H7 (cell line): ENCODE results near the gene LHPP. TPM values are rescaled to one million over a fixed set of nuclear protein-coding genes. Genes with fewer than 3 reads are reported as not detected.

Experiments
- DNase-seq: peaks from one replicate; pipeline ENCODE4 v3.0.0; 2012
- H3K27me3 ChIP-seq: 2 replicates; pipeline ENCODE4 v1.6.0; 2011; ENCODE audit warnings: mild to moderate bottlenecking, low read length; ENCODE audit not compliant: control insufficient read depth, insufficient read depth
- H3K36me3 ChIP-seq: replicated peaks from 2 replicates; pipeline ENCODE4 v1.5.1; 2011; ENCODE audit warnings: low read length; ENCODE audit not compliant: control insufficient read depth, insufficient read depth
- H3K4me3 ChIP-seq: 2 replicates; pipeline ENCODE4 v1.5.1; 2011; ENCODE audit warnings: low read depth, mild to moderate bottlenecking, control low read depth, low read length, moderate library complexity; ENCODE audit not compliant: insufficient read depth
- total RNA-seq: library from RNA; depleted of rRNA; stranded (reverse); fragments of >200 nt; shearing (Covaris generic); gene quantifications from 2 replicates; pipeline ENCODE4 v1.2.3, GENCODE V29; 2014

Gene LHPP
- total RNA-seq, 1 experiment from 2014 or later = 26.2 TPM

GRCh38 chr10:124455441-124455840 is 6.2 kb upstream of the LHPP start:
- no peaks in the 10 kb centered on the region for H3K36me3 ChIP-seq
- H3K27me3 ChIP-seq = peaks cover 11% of the 10 kb centered on the region
- DNase-seq = no peak
- H3K4me3 ChIP-seq = no peak overlapping the region

GRCh38 chr10:124458473-124458872 is 3.1 kb upstream of the LHPP start:
- Histone ChIP-seq H3K4me3 (no peak overlapping the region), H3K36me3 (no peaks in the 10 kb centered on the region), H3K27me3 (peaks cover 4% of the 10 kb centered on the region; the same call in 1 of the 2 replicates)
- no peak for DNase-seq

GRCh38 chr10:124458889-124459288 is 2.7 kb upstream of the LHPP start:
- Histone ChIP-seq H3K4me3 (no peak overlapping the region), H3K36me3 (no peaks in the 10 kb centered on the region), H3K27me3 (peaks cover 4% of the 10 kb centered on the region; the same call in 1 of the 2 replicates)
- DNase-seq = no peak

- peaks cover 4% of the 10 kb centered on the region; the same call in 1 of the 2 replicates for H3K27me3 ChIP-seq
- no peak overlapping the region for H3K4me3 ChIP-seq
- H3K36me3 ChIP-seq = no peaks in the 10 kb centered on the region
- no peak for DNase-seq
Measured at GRCh38 chr10:124459395-124459794, 2.2 kb upstream of the LHPP start.

- DNase-seq = no peak
- Histone ChIP-seq H3K27me3 (peaks cover 4% of the 10 kb centered on the region; the same call in 1 of the 2 replicates), H3K4me3 (no peak overlapping the region), H3K36me3 (no peaks in the 10 kb centered on the region)
Measured at GRCh38 chr10:124460144-124460543, 1.5 kb upstream of the LHPP start.

GRCh38 chr10:124462348-124462695 is 699 bp downstream of the LHPP start:
- no peak for DNase-seq
- Histone ChIP-seq H3K27me3 (peaks cover 2% of the 10 kb centered on the region; the same call in 1 of the 2 replicates), H3K4me3 (peak overlapping the region; percentile 73), H3K36me3 (no peaks in the 10 kb centered on the region)

- DNase-seq = no peak
- Histone ChIP-seq H3K4me3 (no peak overlapping the region), H3K27me3 (peaks cover 2% of the 10 kb centered on the region; the same call in 1 of the 2 replicates), H3K36me3 (no peaks in the 10 kb centered on the region)
Measured at GRCh38 chr10:124464028-124464965, 2.7 kb downstream of the LHPP start.

GRCh38 chr10:124465003-124465776 is 3.6 kb downstream of the LHPP start:
- Histone ChIP-seq H3K36me3 (no peaks in the 10 kb centered on the region), H3K27me3 (no peaks in the 10 kb centered on the region), H3K4me3 (no peak overlapping the region)
- no peak for DNase-seq

GRCh38 chr10:124465777-124466488 is 4.3 kb downstream of the LHPP start:
- no peak for DNase-seq
- Histone ChIP-seq H3K36me3 (no peaks in the 10 kb centered on the region), H3K27me3 (no peaks in the 10 kb centered on the region), H3K4me3 (no peak overlapping the region)

- no peaks in the 10 kb centered on the region for H3K36me3 ChIP-seq
- H3K27me3 ChIP-seq = no peaks in the 10 kb centered on the region
- H3K4me3 ChIP-seq = no peak overlapping the region
- DNase-seq = no peak
Measured at GRCh38 chr10:124467165-124467564, 5.5 kb downstream of the LHPP start.

- DNase-seq = no peak
- Histone ChIP-seq H3K4me3 (no peak overlapping the region), H3K36me3 (no peaks in the 10 kb centered on the region), H3K27me3 (no peaks in the 10 kb centered on the region)
Measured at GRCh38 chr10:124468624-124469023, 7.0 kb downstream of the LHPP start.

GRCh38 chr10:124469956-124470484 is 8.4 kb downstream of the LHPP start:
- no peak overlapping the region for H3K4me3 ChIP-seq
- peak; percentile 89 for DNase-seq

GRCh38 chr10:124470544-124471434 is 9.2 kb downstream of the LHPP start:
- H3K4me3 ChIP-seq = no peak overlapping the region
- no peaks in the 10 kb centered on the region; the same call in 1 of the 2 replicates for H3K36me3 ChIP-seq
- H3K27me3 ChIP-seq = no peaks in the 10 kb centered on the region
- DNase-seq = no peak

More at GRCh38 chr10:124469956-124470484, 8.4 kb downstream of the LHPP start:
- Histone ChIP-seq H3K27me3 (no peaks in the 10 kb centered on the region), H3K36me3 (no peaks in the 10 kb centered on the region)
